HepG2 (cell line): ENCODE data around the gene PSD. TPM values are rescaled to one million over a fixed set of nuclear protein-coding genes. Genes with fewer than 3 reads are reported as not detected.

Source experiments
- CBFB ChIP-seq: sonication (generic); formaldehyde crosslinking; IDR thresholded peaks from 2 replicates; pipeline ENCODE4 v1.4.0; 2020; ENCODE audit warnings: missing genetic modification reagents
- CBX5 ChIP-seq: sonication (generic); formaldehyde crosslinking; IDR thresholded peaks from 2 replicates; pipeline ENCODE4 v1.4.0; 2020; ENCODE audit warnings: missing genetic modification reagents, borderline replicate concordance
- ELK4 ChIP-seq: sonication (generic); formaldehyde crosslinking; IDR thresholded peaks from 2 replicates; pipeline ENCODE4 v1.9.0; 2021; ENCODE audit warnings: missing genetic modification reagents, borderline replicate concordance
- FOXK2 ChIP-seq: fragments of 450-650 bp; IDR thresholded peaks from 2 replicates; pipeline ENCODE4 v1.6.1; 2016
- GATAD1 ChIP-seq: IDR thresholded peaks from 2 replicates; pipeline ENCODE4 v1.6.1; 2016; ENCODE audit warnings: missing genetic modification reagents, missing compliant biosample characterization
- HMGXB4 ChIP-seq, 2 experiments: sonication (generic) in 1 of 2; formaldehyde crosslinking in 1 of 2; IDR thresholded peaks; 2 replicates each; pipeline versions ENCODE4 v1.4.0 to v1.6.1; 2018 to 2020; ENCODE audit warnings: missing genetic modification reagents in 2 of 2, borderline replicate concordance in 1 of 2, low read depth in 1 of 2, mild to moderate bottlenecking in 1 of 2, missing biosample characterization in 1 of 2
- HNRNPLL ChIP-seq: fragments of 200-400 bp; formaldehyde crosslinking; IDR thresholded peaks from 2 replicates; pipeline ENCODE4 v1.6.1; 2017; ENCODE audit warnings: mild to moderate bottlenecking, low read depth, low read length; ENCODE audit not compliant: poor library complexity, severe bottlenecking
- NCOA5 ChIP-seq: sonication (generic); formaldehyde crosslinking; IDR thresholded peaks from 2 replicates; pipeline ENCODE4 v1.4.0; 2020; ENCODE audit warnings: missing genetic modification reagents
- NFIC ChIP-seq: IDR thresholded peaks from 2 replicates; pipeline ENCODE4 v1.6.1; 2012; ENCODE audit warnings: mild to moderate bottlenecking, low read length, inconsistent platforms
- NFKBIZ ChIP-seq: IDR thresholded peaks from 2 replicates; pipeline ENCODE4 v1.6.1; 2018; ENCODE audit warnings: missing genetic modification reagents, missing compliant biosample characterization
- PHF20 ChIP-seq: sonication (generic); formaldehyde crosslinking; IDR thresholded peaks from 2 replicates; pipeline ENCODE4 v1.5.0; 2020; ENCODE audit warnings: mild to moderate bottlenecking, missing genetic modification reagents
- PHF8 ChIP-seq: sonication (generic); formaldehyde crosslinking; IDR thresholded peaks from 2 replicates; pipeline ENCODE4 v1.5.0; 2020; ENCODE audit warnings: missing genetic modification reagents
- POLR2G ChIP-seq: fragments of 200-400 bp; formaldehyde crosslinking; IDR thresholded peaks from 2 replicates; pipeline ENCODE4 v1.6.1; 2018; ENCODE audit warnings: mild to moderate bottlenecking, low read depth, low read length, moderate library complexity
- REXO4 ChIP-seq: sonication (generic); formaldehyde crosslinking; IDR thresholded peaks from 2 replicates; pipeline ENCODE4 v1.8.0; 2022; ENCODE audit warnings: missing genetic modification reagents, mild to moderate bottlenecking, borderline replicate concordance
- RFXANK ChIP-seq: IDR thresholded peaks from 2 replicates; pipeline ENCODE4 v1.6.1; 2016
- SMAD1 ChIP-seq: sonication (generic); formaldehyde crosslinking; IDR thresholded peaks from 2 replicates; pipeline ENCODE4 v1.4.0; 2020; ENCODE audit warnings: missing genetic modification reagents, low read depth, mild to moderate bottlenecking, borderline replicate concordance
- SOX6 ChIP-seq, 2 experiments: fragments of 450-650 bp in 1 of 2; sonication (generic) in 1 of 2; formaldehyde crosslinking in 1 of 2; IDR thresholded peaks; 2 replicates each; pipeline versions ENCODE4 v1.4.0 to v1.6.1; 2017 to 2020; ENCODE audit warnings: antibody characterized with exemption in 1 of 2, mild to moderate bottlenecking in 1 of 2, missing genetic modification reagents in 1 of 2
- SP2 ChIP-seq: sonication (generic); formaldehyde crosslinking; IDR thresholded peaks from 2 replicates; pipeline ENCODE4 v1.5.1; 2020; ENCODE audit warnings: mild to moderate bottlenecking, missing genetic modification reagents
- SUZ12 ChIP-seq: fragments of 150-350 bp; IDR thresholded peaks from 2 replicates; pipeline ENCODE4 v1.6.1; 2014; ENCODE audit warnings: low read depth, low read length
- YEATS4 ChIP-seq: sonication (generic); formaldehyde crosslinking; IDR thresholded peaks from 2 replicates; pipeline ENCODE4 v1.4.0; 2020; ENCODE audit warnings: missing genetic modification reagents, borderline replicate concordance
- ZFP37 ChIP-seq: sonication (generic); formaldehyde crosslinking; IDR thresholded peaks from 2 replicates; pipeline ENCODE4 v1.4.0; 2020; ENCODE audit warnings: missing genetic modification reagents, borderline replicate concordance
- ZNF335 ChIP-seq: sonication (generic); formaldehyde crosslinking; IDR thresholded peaks from 2 replicates; pipeline ENCODE4 v1.4.0; 2020; ENCODE audit warnings: missing genetic modification reagents
- ZNF546 ChIP-seq: sonication (generic); formaldehyde crosslinking; conservative IDR thresholded peaks from 2 replicates; pipeline ENCODE4 v1.8.1; 2023; ENCODE audit warnings: mild to moderate bottlenecking, missing genetic modification reagents
- ZNF772 ChIP-seq: sonication (generic); formaldehyde crosslinking; IDR thresholded peaks from 2 replicates; pipeline ENCODE4 v1.5.0; 2020; ENCODE audit warnings: mild to moderate bottlenecking, missing genetic modification reagents
- ZNF788 ChIP-seq: sonication (generic); formaldehyde crosslinking; IDR thresholded peaks from 2 replicates; pipeline ENCODE4 v1.5.0; 2020; ENCODE audit warnings: mild to moderate bottlenecking, missing genetic modification reagents, borderline replicate concordance
- ZNF878 ChIP-seq: sonication (generic); formaldehyde crosslinking; IDR thresholded peaks from 2 replicates; pipeline ENCODE4 v1.8.1; 2023; ENCODE audit warnings: mild to moderate bottlenecking, missing genetic modification reagents, moderate library complexity
- ZSCAN20 ChIP-seq: sonication (generic); formaldehyde crosslinking; IDR thresholded peaks from 2 replicates; pipeline ENCODE4 v1.4.0; 2020; ENCODE audit warnings: missing genetic modification reagents, mild to moderate bottlenecking, borderline replicate concordance
- polyA plus RNA-seq, 8 experiments: library from polyadenylated mRNA; depleted of rRNA in 3 of 8; stranded (reverse) in 7 of 8; unstranded in 1 of 8; fragments of >200 nt; fragmentation: Illumina TruSeq in 4 of 8; extraction: Trizol in 4 of 8; gene quantifications; 2 replicates each; pipeline versions ENCODE4 v1.2.1 to v1.2.3, GENCODE V29; 2011 to 2016; ENCODE audit warnings: low read depth in 4 of 8, missing spikeins in 1 of 8, mixed read lengths in 1 of 8; ENCODE audit not compliant: insufficient read depth in 1 of 8
- total RNA-seq, 5 experiments: library from RNA; depleted of rRNA; stranded (reverse); fragments of >200 nt; fragmentation: Illumina TruSeq; extraction: Trizol; gene quantifications; 2 replicates each; pipeline ENCODE4 v1.2.3, GENCODE V29; 2016; ENCODE audit warnings: low read depth in 1 of 5

Gene PSD
- total and polyA plus RNA-seq, 2 of the 13 experiments (the other 11 are each of a cell fraction or from before 2014, with no cell fraction given): 0.35 to 0.58 TPM

- TF ChIP-seq ELK4 (CRISPR knock-in tag) (no peak), YEATS4 (CRISPR knock-in tag) (peak; percentile 87; the same call in 1 of the 2 replicates), REXO4 (CRISPR knock-in tag) (no peak), ZFP37 (CRISPR knock-in tag) (no peak), FOXK2 (no peak), PHF20 (peak; percentile 45), SP2 (CRISPR knock-in tag) (no peak; the same call in 1 of the 2 replicates), GATAD1 (peak; percentile 84), SUZ12 (no peak), NFKBIZ (peak; percentile 77; the same call in 1 of the 2 replicates), ZNF546 (CRISPR knock-in tag) (0 out of 2 replicates have a peak, but pooled peaks have one; percentile 23), HNRNPLL (peak; percentile 92), CBX5 (peak; percentile 93; the same call in 1 of the 2 replicates), ZNF335 (no peak), NCOA5 (CRISPR knock-in tag) (no peak), ZNF788 (CRISPR knock-in tag) (peak; percentile 96), NFIC (no peak), ZNF878 (CRISPR knock-in tag) (no peak), SOX6 (IDR thresholded peaks at IDR 0.05) (no peak), SOX6 (CRISPR knock-in tag; IDR thresholded peaks at IDR 0.05) (peak; percentile 77), HMGXB4 (CRISPR knock-in tag; IDR thresholded peaks at IDR 0.05; ENCODE audit: borderline replicate concordance in 1 of 2, low read depth in 1 of 2) (peak; percentile 99), CBFB (CRISPR knock-in tag) (peak; percentile 86), PHF8 (CRISPR knock-in tag) (peak; percentile 76), ZNF772 (CRISPR knock-in tag) (peak; percentile 93), RFXANK (CRISPR knock-in tag) (0 out of 2 replicates have a peak, but pooled peaks have one; percentile 46), ZSCAN20 (no peak), SMAD1 (CRISPR knock-in tag) (peak; percentile 35; the same call in 1 of the 2 replicates), POLR2G (peak; percentile 75)
Observed at GRCh38 chr10:102399217-102400021, 19.2 kb downstream of the PSD start (continued).
